Ascending aorta (tissue), 2 donors: ENCODE data around the gene KCNQ1. TPM values are rescaled to one million over a fixed set of nuclear protein-coding genes. Genes with fewer than 3 reads are reported as not detected.

Source experiments
- DNase-seq, 2 donors: peaks; one replicate each; pipeline ENCODE4 v3.0.0-alpha.2; 2019; ENCODE audit warnings: low spot score in 2 of 2
- H3K27ac ChIP-seq, 2 donors: fragments of 200-600 bp; sonication (generic); one replicate each; pipeline ENCODE4 v1.5.1; 2016 to 2017; ENCODE audit warnings: mild to moderate bottlenecking in 1 of 2
- H3K27me3 ChIP-seq: fragments of 200-600 bp; sonication (generic); one replicate; pipeline ENCODE4 v1.5.1; 2017
- H3K36me3 ChIP-seq, 2 donors: fragments of 200-600 bp; sonication (generic); one replicate each; pipeline ENCODE4 v1.5.1; 2016
- H3K4me1 ChIP-seq, 2 donors: fragments of 200-600 bp; sonication (generic); one replicate each; pipeline ENCODE4 v1.5.1; 2016 to 2017; ENCODE audit warnings: mild to moderate bottlenecking in 1 of 2
- H3K4me3 ChIP-seq, 2 donors: fragments of 200-600 bp; sonication (generic); one replicate each; pipeline ENCODE4 v1.5.1; 2016 to 2017; ENCODE audit warnings: mild to moderate bottlenecking in 1 of 2
- H3K9me3 ChIP-seq, 2 donors: fragments of 200-600 bp; sonication (generic); one replicate each; pipeline ENCODE4 v1.5.1; 2016
- intact Hi-C: fragments of 100-400 bp; cut with DNase I; formaldehyde crosslinking; loops from one replicate; pipeline ENCODE4 v1.15.1; 2023
- total RNA-seq: library from RNA; depleted of rRNA; stranded (reverse); fragments of >200 nt; gene quantifications from one replicate; pipeline ENCODE4 v1.1.0, GENCODE V29; 2016
- TF ChIP-seq, protein P1 (sequence below), 3 experiments: fragments of 200-600 bp in 2 of 3; fragments of 450-650 bp in 1 of 3; sonication (generic) in 2 of 3; IDR thresholded peaks; one replicate each; pipeline ENCODE4 v1.5.1; 2016 to 2019; ENCODE audit warnings: antibody characterized with exemption in 3 of 3, mild to moderate bottlenecking in 1 of 3, moderate library complexity in 1 of 3

The KCNQ1 gene
- total RNA-seq, 1 donor from 2014 or later = 2.3 TPM

DNA sequence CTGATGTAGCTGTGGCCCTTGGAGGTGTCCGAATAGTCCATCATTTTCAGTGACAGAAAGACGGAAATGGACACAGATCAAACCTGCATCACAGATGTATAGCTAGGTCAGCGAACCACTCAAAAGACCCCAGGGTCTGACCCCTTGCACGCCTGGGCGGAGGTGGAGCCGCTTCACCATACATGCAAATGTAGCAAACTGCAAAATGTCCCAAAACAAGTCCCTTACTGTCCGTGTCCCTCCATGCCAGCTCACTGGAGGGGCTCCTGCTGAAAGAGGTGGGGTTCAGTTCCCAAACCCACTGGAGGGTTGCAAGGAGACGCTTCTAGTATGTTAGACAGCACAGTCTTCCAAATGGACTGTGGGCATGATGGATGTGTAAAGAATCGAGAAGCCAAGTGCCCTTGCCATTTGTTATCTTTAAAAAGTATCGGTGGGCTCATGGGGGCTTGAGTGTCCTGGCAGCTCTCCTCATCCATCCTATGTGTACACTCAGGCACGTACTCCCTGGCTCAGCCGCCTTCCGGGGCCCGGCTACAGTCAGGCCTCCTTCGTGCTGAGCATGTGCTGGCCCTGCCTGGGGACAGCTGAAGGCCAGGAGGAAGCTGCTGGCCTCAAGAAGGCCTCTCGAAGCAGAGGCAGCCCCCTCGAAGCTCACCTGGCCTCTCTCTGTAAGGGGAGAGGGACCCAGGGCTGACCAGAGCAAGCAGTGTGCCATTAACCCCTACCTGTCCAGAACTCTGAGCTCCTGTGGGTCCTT, 275.2 kb downstream of the KCNQ1 start:
- Histone ChIP-seq H3K36me3 (no peaks in the 10 kb centered on the region), H3K9me3 (no peaks in the 10 kb centered on the region), H3K4me3 (no peak overlapping the region), H3K4me1 (no peaks in the 10 kb centered on the region), H3K27ac (no peak overlapping the region), H3K27me3 (no peaks in the 10 kb centered on the region)
- intact Hi-C loops = no loop called here
- no peak for DNase-seq
- TF ChIP-seq, protein P1, sequence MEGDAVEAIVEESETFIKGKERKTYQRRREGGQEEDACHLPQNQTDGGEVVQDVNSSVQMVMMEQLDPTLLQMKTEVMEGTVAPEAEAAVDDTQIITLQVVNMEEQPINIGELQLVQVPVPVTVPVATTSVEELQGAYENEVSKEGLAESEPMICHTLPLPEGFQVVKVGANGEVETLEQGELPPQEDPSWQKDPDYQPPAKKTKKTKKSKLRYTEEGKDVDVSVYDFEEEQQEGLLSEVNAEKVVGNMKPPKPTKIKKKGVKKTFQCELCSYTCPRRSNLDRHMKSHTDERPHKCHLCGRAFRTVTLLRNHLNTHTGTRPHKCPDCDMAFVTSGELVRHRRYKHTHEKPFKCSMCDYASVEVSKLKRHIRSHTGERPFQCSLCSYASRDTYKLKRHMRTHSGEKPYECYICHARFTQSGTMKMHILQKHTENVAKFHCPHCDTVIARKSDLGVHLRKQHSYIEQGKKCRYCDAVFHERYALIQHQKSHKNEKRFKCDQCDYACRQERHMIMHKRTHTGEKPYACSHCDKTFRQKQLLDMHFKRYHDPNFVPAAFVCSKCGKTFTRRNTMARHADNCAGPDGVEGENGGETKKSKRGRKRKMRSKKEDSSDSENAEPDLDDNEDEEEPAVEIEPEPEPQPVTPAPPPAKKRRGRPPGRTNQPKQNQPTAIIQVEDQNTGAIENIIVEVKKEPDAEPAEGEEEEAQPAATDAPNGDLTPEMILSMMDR (IDR thresholded peaks at IDR 0.05) = no peak

DNA sequence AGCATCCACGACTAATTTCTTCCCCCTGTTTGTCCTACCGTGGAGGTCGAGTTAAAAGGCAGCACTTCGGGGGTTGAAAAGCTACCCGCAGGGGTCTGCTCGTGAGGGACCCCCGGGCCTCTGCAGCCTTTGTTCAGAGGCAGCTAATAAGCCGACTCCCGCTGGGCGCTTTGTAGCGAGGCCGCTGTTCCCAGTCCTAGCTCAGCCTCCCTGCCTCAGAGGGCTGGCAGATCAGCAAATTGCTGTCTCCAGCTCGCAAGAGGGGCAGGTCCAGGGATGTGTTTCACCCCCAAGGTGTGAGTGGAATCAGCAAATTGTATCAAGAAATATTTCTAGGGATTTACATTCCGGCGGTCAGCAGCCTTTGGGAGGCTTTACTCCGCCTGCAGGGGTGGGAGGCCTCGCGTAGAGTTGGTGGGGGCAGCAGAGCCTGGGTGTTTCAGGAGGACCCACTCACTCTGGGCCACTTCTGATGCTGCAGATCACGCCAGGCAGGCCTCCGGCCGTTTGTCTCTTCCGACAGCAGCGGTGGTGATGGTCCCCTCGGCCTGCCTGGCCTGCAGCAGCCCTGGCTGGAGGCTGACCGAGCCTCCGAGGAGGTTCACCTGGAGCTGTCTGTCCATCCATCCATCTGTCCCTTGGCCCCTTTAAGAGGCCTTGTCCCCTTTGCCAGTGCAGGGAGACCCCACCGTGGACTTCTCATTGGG, 276.6 kb downstream of the KCNQ1 start:
- H3K9me3 ChIP-seq = no peaks in the 10 kb centered on the region
- H3K36me3 ChIP-seq = no peaks in the 10 kb centered on the region
- TF ChIP-seq, protein P1 (IDR thresholded peaks at IDR 0.05) = no peak
- intact Hi-C loops = no loop called here
- no peaks in the 10 kb centered on the region for H3K4me1 ChIP-seq
- no peak overlapping the region for H3K4me3 ChIP-seq
- no peak overlapping the region for H3K27ac ChIP-seq
- no peaks in the 10 kb centered on the region for H3K27me3 ChIP-seq
- DNase-seq = no peak

DNA sequence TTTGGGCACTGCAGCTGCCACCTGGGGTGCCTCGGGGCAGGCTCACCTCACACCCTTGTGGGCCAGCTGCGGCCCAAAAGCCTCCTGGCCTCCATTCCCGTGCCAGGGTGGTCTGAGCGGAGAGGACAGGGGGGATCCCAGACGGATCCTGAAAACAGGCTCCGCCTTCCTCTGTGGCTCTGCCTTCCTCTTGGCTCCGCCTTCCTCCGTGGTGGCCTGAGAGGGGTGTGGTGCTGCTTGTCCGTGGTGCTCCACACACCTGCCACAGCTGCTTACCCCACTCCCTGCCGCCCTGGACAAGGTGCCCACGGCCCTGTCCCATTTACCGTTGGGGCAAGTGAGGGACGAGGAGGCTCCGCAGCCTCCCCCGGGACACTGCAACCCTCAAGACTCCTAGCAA, 278.1 kb downstream of the KCNQ1 start:
- no peak for DNase-seq
- intact Hi-C loops = no loop called here
- no peaks in the 10 kb centered on the region for H3K9me3 ChIP-seq

DNA sequence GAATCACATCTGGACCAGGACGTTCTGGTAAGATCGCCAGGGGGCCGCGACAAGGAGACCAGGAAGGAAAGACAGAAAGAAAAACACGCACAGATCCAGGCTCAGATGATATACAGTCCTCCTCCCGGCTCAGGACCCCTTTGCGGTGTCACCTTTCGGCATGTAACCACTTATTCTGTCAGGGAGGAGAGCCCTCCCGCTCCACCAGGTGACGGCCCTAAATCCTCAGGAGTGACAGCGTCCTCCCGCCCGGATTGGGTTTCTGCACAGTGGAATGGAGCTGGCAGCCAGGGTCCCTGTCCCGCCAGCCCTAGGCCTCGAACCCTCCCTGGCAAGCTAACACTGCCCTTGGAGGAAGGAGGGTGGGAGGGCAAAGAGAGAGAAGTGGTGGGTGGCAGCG, 279.3 kb downstream of the KCNQ1 start:
- intact Hi-C loops = no loop called here
- no peak overlapping the region for H3K27ac ChIP-seq
- no peaks in the 10 kb centered on the region for H3K36me3 ChIP-seq
- H3K27me3 ChIP-seq = no peaks in the 10 kb centered on the region
- no peaks in the 10 kb centered on the region for H3K9me3 ChIP-seq
- H3K4me3 ChIP-seq = no peak overlapping the region
- H3K4me1 ChIP-seq = no peaks in the 10 kb centered on the region
- TF ChIP-seq, protein P1 (IDR thresholded peaks at IDR 0.05) = no peak
- DNase-seq = no peak

More for the DNA sequence above, 278.1 kb downstream of the KCNQ1 start:
- Histone ChIP-seq H3K4me1 (no peaks in the 10 kb centered on the region), H3K36me3 (no peaks in the 10 kb centered on the region), H3K27ac (no peak overlapping the region), H3K4me3 (no peak overlapping the region), H3K27me3 (no peaks in the 10 kb centered on the region)
- TF ChIP-seq, protein P1 (IDR thresholded peaks at IDR 0.05) = no peak

DNA sequence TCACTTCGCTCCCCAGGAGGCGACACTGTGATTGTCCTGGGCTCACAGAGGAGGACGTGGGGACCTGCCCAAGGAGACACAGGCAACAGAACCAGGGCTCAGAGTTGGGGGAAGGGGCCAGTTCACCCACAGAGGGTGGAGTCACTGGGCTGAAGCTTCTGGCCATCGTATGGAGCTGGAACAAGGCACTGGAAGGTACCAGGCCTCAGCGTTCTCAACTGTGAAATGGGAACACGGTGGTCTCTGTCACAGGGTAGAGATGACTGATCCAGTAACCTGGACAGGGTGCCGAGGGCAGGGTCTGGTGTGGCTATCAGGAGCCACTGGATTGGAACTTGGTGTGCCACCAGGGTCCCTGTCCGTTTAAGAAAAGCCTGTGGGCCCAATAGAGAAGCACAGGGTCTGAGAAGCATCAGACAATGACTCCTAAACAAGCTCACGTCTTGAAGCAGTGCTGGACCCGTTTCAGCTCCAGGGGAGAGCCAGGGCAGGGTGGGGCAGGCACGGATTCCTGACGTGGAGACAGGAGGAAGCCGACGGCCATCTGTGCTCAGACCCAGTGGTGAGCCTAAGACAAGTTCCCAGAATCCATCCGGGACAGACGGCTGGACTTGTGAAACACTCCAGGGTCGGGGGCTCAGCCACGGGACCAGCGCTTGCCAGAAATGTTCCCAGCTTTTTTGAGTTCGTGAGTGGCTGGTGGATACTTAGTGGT, 280.0 kb downstream of the KCNQ1 start:
- H3K9me3 ChIP-seq = no peaks in the 10 kb centered on the region
- no peak for DNase-seq
- intact Hi-C loops = no loop called here
- H3K27me3 ChIP-seq = no peaks in the 10 kb centered on the region
- no peak overlapping the region for H3K4me3 ChIP-seq
- H3K4me1 ChIP-seq = no peaks in the 10 kb centered on the region
- no peak overlapping the region for H3K27ac ChIP-seq
- H3K36me3 ChIP-seq = no peaks in the 10 kb centered on the region
- TF ChIP-seq, protein P1 (IDR thresholded peaks at IDR 0.05) = no peak
